NCI-H146 treated with DMSO at 0.1 percent for 48 hours (cell line): ENCODE measurements around the gene PACSIN1.

ENCODE experiments used
- DNase-seq: peaks from one replicate; lab custom pipeline; 2025; ENCODE audit not compliant: unreplicated experiment; lab: John Stamatoyannopoulos, UW

PACSIN1 gene

DNA sequence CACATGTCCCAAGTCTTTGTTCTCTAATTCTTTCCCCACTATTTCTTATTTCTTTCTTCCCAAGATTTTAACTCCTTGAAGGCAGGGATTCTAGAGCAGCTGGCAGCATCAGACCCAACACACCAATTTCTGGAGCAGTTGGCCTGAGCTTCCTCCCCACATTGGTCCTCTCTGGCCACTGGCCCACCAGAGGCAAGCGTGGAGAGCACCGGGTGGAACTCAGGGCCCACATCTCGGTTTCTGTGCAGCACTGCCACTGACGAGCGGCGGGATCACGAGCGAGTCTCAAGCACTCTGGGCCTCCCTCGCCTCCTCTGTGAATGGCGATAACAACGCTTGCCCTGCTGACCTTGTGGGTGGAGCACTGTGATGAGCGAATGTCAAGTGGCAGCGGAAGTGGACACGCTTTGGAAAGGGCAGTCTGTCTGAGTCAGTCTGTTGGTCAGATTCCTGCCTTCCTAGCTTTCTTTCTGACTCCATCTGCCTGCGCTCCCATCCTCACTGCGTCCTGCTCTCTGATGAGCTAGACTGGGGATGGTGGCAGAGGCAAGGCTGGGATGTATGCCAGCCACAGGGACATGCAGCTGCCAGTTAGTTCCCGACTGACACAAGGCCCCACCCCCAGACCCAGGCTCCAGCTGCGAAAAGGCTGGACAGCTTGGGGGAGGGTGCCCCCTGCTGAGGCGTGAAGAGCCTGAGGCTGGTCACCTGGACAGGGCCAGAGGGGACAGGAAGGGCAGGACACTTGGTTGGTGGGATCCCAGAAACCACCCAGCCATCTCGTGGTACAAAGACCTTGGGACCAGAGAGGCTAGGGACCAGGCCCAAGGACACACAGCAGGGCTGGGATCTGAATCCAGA is 94.7 kb downstream of the PACSIN1 start:
- DNase-seq, result peak; percentile 50

- no peak for DNase-seq
Measured at GRCh38 chr6:34561227-34561530, 95.3 kb downstream of the PACSIN1 start.

GRCh38 chr6:34562350-34562749 is 96.5 kb downstream of the PACSIN1 start:
- DNase-seq, result no peak

DNA sequence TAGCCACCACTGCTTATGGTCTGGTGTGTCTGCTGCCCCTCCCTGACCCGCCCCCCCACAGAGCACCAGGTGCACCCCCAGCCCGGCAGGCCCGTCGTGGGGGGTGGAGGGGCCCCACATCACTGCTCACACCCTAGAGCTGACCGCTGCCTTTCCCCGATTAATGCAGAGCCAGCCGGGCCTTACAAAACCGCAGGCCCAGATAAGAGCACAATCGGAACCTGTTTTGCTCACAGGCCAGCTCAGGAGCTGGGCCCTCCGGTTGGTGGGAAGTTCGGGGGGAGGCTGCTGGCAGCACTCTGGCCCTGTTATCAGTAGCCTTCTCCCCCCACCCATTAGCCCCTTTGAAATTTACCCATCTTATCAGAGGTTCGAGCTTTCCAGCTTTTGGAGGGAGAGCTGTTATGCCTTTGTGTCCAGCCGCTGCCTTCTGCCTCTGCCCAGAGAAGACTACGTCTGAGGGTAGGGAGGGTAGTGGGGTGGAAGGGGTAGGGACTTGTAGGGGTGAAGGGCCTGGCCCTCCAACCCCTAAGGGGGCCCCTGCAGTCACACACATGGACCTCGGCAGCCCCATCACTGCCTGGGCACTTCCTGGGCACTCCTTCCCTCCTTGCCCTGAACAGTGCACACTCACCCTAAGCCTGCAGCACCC is 97.1 kb downstream of the PACSIN1 start:
- no peak for DNase-seq

DNA sequence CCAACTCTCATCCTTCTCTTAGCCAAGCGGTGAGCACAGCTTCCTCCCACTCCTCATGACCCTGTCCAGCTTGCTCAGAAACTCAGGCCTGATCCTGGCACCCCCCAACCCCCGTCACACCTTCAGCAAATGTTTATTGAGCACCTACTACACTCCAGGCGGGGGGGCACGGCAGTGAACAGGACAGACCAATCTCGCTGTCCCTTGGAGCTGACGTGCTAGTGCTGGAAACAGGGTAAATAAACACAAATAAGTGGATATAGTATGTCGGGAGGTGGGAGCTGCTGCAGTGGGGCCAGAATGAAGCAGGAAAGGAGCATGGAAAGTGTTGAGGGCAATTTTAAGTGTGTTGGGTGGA is 97.6 kb downstream of the PACSIN1 start:
- no peak for DNase-seq

- no peak for DNase-seq
Measured at GRCh38 chr6:34564181-34564580, 98.3 kb downstream of the PACSIN1 start.

- DNase-seq, result no peak
Measured at GRCh38 chr6:34565722-34566137, 99.9 kb downstream of the PACSIN1 start.

DNA sequence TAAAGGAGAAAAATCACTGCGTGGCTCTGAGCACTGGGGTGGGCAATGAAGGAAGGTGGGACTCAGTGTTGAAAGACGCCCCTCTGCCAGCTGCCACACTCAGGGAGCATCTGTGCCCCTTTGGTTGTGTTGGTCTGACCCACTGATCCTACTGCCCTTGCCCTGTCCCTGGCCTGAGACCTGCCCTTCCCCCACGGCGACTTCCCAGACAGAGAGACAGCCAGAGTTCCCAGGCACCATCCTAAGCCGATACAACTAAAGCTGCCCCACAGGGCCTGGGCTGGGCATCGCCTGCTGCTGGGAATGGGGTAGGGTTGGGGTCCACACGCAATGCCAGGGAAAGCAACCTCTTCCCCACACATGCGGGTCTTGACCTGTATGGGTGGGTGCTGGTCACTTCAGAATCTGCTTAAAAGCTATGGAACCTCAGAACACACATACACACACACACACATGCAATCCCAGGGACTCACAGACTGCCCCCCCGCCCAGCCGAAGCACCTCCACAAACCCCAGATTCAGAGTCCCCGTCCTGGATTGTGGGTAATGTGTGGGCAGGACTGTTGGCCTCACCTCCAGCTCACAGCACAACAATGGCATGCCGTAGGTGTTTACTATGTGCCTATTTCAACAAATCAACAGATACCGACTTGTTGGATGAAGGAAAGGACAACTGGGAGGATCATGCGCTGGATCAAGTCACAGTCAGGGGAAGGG is 101.1 kb downstream of the PACSIN1 start:
- DNase-seq, result no peak

- no peak for DNase-seq
Measured at GRCh38 chr6:34568341-34569201, 102.7 kb downstream of the PACSIN1 start.

GRCh38 chr6:34569361-34569973 is 103.6 kb downstream of the PACSIN1 start:
- no peak for DNase-seq

DNA sequence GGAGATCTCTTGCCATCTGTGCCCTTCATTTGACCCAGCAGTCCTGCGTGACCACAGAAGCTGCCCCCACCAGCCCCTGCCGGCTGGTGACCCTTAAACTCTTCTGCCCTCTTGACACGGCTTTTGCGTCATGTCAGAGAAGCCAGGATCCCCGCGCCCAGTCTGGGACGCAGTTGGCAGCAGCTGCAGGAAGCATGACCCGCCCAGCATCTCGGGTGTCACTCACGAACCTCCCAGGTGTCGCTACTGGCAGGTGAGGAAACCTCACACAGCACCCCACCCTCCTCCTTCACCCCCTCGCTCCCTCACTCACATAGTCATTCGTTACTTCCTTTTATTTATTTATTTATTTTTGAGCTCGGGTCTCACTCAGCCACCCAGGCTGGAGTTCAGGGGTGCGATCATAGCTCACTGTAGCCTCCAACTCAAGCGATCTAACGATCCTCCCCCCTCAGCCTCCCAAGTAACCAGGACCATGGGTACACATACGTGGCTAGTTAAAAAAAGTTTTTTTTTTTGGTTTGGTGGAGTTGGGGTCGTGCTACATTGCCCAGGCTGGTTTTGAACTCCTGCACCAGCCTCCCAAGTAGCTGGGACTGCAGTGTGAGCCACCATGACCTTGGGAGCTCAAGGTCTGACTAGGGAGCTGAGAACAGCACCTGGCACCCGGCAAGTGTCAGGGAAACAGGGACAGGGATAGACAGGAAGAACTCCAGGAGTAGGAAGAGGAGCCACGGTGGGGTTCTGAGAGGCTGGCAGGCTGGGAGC is 104.4 kb downstream of the PACSIN1 start:
- DNase-seq, result no peak

DNA sequence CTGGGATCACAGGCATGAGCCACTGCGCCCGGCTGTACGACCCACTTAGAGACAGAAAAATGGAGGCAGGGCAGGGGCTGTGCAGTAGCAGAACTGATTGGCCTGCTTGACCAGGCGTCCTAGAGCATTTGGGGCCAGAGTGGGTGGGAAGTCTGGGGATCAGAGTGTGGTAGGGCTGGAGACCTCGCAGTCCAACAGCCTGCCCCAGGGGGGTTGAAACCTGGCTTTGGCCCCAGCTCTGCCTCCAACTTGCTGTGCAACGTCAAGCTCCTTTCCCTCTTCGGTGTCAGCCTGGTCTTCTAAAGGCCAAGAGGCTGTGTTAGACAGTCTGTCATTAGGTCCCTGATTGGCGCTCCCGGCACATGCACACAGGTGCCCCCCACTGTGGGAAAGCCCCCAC is 105.5 kb downstream of the PACSIN1 start:
- no peak for DNase-seq

DNA sequence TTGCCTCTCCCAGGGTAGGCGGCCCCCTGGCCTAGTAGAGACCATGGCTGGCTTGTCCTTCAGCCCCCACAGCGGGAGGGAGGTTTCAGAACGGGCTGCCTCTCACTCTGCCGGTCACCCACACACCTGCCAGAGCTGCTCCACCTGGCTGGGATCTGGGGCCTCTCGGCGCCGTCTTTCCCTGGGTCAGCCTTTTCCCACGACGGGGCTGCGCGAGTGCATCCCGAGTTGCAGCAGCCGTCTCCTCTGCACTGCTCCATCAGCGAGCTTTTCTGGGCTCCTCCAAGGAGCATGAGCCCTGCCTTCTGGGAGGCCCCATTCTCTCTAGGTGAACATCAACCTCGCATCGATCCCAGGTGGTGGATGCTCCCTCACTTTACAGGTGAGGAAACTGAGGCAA is 106.1 kb downstream of the PACSIN1 start:
- no peak for DNase-seq

DNA sequence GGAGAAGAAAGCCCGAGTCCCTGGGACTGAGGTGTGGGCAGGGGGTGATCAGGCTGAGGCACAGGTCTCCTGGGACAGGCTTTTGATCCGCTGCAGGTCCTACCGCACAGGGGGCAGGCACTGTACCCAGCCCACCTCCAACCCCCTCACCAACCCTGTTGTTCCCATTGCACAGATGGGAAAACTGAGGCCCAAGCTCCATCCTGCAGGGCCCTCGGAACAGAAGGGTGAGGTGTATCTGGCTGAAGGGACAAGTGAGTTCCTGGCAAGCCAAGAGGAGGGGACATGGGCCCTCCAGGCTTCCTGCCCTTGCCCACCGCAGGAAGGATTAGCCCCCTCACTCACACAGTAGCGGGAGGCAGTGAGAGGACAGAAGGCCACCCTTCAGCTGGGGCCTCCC is 106.7 kb downstream of the PACSIN1 start:
- no peak for DNase-seq

DNA sequence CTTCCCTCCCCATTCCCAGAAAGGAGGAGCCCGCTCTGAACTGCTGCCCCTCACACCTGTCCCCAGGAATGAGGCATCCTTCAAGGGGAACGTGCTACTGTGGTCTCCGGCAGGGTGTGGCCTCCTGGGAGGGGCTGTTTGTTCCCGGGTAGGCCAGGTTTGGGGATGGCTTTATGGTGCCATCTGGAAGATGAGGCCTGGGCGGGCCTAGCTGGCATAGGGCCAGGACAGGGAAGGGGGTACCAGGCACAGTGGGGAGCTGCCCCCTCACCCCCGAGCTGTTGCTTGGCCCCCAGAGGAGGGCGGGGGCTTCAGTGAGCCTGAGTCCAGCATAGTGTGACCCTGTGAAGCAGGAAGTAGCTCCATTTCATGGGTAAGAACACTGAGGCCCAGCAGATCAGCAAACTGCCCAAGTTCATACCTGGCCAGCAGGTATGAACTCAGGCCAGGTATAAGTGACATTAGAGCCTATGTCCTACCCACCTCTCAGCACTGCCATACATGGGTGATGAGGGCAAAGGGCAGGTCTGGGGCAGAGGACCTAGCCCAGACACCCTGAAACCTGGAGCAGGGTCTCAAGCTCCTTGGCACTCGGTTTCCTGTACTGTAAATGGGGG is 107.8 kb downstream of the PACSIN1 start:
- no peak for DNase-seq

- no peak for DNase-seq
Measured at GRCh38 chr6:34574647-34575293, 108.9 kb downstream of the PACSIN1 start.

- no peak for DNase-seq
Measured at GRCh38 chr6:34575326-34575725, 109.5 kb downstream of the PACSIN1 start.

DNA sequence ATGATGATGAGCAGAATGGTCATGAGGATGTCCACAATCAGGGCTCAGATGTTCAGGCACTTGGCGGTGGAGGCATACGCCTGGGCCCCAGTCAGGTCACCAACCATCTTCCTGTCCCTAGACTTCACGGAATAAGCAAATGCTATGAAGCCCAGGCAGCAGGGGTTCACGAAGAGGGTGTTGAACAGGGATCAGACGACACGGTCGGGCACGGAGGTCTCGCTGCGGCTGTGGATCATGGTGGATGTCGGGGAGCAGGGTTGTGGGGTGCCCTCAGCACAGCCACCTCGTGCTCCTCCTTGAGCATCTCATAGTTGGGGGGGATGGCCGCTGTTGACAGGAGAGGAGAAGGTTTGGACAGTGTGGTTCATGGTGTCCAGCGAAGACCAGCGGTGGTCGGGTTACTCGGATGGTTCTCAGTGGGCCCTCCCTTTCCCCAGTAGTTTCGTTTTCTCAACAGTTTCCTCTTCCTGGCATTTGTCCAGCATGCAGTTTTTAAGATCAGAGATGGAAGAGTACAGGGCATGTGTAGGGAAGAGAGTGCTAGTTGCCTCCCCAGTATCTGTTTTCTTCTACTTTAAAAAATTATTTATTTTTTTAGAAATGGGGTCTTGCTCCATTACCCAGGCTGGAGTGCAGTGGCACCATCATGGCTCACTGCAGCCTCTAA is 110.5 kb downstream of the PACSIN1 start:
- no peak for DNase-seq
